Tibial artery (tissue), 4 donors: ENCODE results near the gene ADARB1.

ENCODE experiments used
- DNase-seq, 2 donors: peaks; one replicate each; pipeline ENCODE4 v3.0.0-alpha.2; 2019
- H3K27ac ChIP-seq, 2 donors: fragments of 200-600 bp; sonication (generic) in 1 of 2; 1 replicate in 1 of 2; 2 replicates in 1 of 2; pipeline ENCODE4 v1.5.1; 2018 to 2019; ENCODE audit warnings: mild to moderate bottlenecking in 1 of 2
- H3K27me3 ChIP-seq, 2 donors: fragments of 200-600 bp; sonication (generic) in 1 of 2; one replicate each; pipeline versions ENCODE4 v1.5.1 to v1.6.0; 2016 to 2019
- H3K36me3 ChIP-seq, 3 donors: fragments of 200-600 bp; sonication (generic) in 2 of 3; one replicate each; pipeline ENCODE4 v1.5.1; 2016 to 2019; ENCODE audit warnings: mild to moderate bottlenecking in 2 of 3
- H3K4me1 ChIP-seq, 4 donors: fragments of 200-600 bp; sonication (generic) in 2 of 4; 1 replicate in 3 of 4; 2 replicates in 1 of 4; pipeline ENCODE4 v1.5.1; 2016 to 2019
- H3K4me3 ChIP-seq, 2 donors: fragments of 200-600 bp; sonication (generic) in 1 of 2; 1 replicate in 1 of 2; 2 replicates in 1 of 2; pipeline ENCODE4 v1.5.1; 2018 to 2019; ENCODE audit warnings: mild to moderate bottlenecking in 2 of 2
- H3K9me3 ChIP-seq, 3 donors: fragments of 200-600 bp; sonication (generic) in 1 of 3; one replicate each; pipeline ENCODE4 v1.5.1; 2016 to 2019
- intact Hi-C: fragments of 100-400 bp; cut with DNase I; formaldehyde crosslinking; loops from one replicate; pipeline ENCODE4 v1.15.0; 2023; ENCODE audit warnings: low total_unique reads
- TF ChIP-seq, protein P1 (sequence below), 2 experiments: fragments of 200-600 bp in 1 of 2; fragments of 450-650 bp in 1 of 2; IDR thresholded peaks; one replicate each; pipeline ENCODE4 v1.5.1; 2017 to 2019; ENCODE audit warnings: antibody characterized with exemption in 2 of 2, mild to moderate bottlenecking in 1 of 2, moderate library complexity in 1 of 2

The ADARB1 gene

GRCh38 chr21:45048026-45048698 lies 26.2 kb upstream of the ADARB1 start:
- Histone ChIP-seq H3K27me3 (no peaks in the 10 kb centered on the region), H3K4me3 (no peak overlapping the region)
- intact Hi-C loops: no loop called here

GRCh38 chr21:45048968-45049367 lies 25.4 kb upstream of the ADARB1 start:
- peaks cover 5 to 83% (median 49%) of the 10 kb centered on the region in 4 donors for H3K4me1 ChIP-seq
- TF ChIP-seq, protein P1, sequence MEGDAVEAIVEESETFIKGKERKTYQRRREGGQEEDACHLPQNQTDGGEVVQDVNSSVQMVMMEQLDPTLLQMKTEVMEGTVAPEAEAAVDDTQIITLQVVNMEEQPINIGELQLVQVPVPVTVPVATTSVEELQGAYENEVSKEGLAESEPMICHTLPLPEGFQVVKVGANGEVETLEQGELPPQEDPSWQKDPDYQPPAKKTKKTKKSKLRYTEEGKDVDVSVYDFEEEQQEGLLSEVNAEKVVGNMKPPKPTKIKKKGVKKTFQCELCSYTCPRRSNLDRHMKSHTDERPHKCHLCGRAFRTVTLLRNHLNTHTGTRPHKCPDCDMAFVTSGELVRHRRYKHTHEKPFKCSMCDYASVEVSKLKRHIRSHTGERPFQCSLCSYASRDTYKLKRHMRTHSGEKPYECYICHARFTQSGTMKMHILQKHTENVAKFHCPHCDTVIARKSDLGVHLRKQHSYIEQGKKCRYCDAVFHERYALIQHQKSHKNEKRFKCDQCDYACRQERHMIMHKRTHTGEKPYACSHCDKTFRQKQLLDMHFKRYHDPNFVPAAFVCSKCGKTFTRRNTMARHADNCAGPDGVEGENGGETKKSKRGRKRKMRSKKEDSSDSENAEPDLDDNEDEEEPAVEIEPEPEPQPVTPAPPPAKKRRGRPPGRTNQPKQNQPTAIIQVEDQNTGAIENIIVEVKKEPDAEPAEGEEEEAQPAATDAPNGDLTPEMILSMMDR (IDR thresholded peaks at IDR 0.05): no peak
- no peaks in the 10 kb centered on the region for H3K36me3 ChIP-seq
- H3K9me3 ChIP-seq: peaks cover 0 to 17% (median 0%) of the 10 kb centered on the region in 3 donors
- H3K27me3 ChIP-seq: no peaks in the 10 kb centered on the region
- peak overlapping the region; percentile 92 to 98 for H3K27ac ChIP-seq
- DNase-seq: peak in 1 of 2 donors; percentile 63
- intact Hi-C loops: no loop called here
- H3K4me3 ChIP-seq: no peak overlapping the region

More at GRCh38 chr21:45048026-45048698, 26.2 kb upstream of the ADARB1 start:
- peak in 1 of 2 donors; percentile 69 for DNase-seq
- peaks cover 0 to 17% (median 0%) of the 10 kb centered on the region in 3 donors for H3K9me3 ChIP-seq
- TF ChIP-seq, protein P1 (IDR thresholded peaks at IDR 0.05): no peak
- peaks cover 5 to 75% (median 44%) of the 10 kb centered on the region in 4 donors for H3K4me1 ChIP-seq
- no peaks in the 10 kb centered on the region for H3K36me3 ChIP-seq
- H3K27ac ChIP-seq: peak overlapping the region; percentile 92 to 98

DNA sequence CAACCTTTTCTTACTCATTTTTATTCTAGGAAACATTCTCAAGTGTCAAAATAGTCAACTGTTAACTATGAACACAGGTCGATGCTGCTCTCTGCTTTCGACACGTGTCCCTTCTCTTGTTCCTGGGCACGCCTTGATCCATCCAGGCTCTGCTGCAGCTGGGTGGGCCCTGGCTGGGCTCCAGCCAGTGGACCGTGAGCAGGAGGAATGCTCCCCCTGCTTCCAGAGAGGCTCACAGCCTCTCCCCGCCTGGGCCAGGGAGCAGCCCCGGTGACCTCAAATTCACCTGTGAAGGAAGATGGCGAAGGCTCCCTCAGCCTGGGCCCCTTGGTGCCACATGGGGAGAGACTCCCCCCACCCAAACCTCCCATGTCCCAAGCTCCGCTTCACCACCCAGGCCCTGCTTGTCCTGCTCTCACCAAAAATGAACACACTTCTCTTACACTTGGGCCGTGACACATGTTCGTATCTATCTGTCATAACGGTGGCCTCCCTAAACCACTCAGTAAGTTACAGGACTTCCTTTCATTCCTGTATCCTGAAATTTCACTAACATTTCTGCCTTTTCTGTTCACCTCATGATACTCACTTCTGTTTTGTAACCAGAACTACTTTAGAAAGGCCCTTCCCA lies 24.6 kb upstream of the ADARB1 start:
- peaks cover 0 to 17% (median 0%) of the 10 kb centered on the region in 3 donors for H3K9me3 ChIP-seq
- H3K4me3 ChIP-seq: no peak overlapping the region
- TF ChIP-seq, protein P1 (IDR thresholded peaks at IDR 0.05): no peak
- H3K36me3 ChIP-seq: no peaks in the 10 kb centered on the region
- intact Hi-C loops: loop anchor here (5.0 kb wide), 1 partner anchor 98 kb away; no protein-coding TSS in a partner anchor
- peak in 1 of 2 donors; percentile 76 for DNase-seq
- H3K27ac ChIP-seq: peak overlapping the region; percentile 92 to 98
- peaks cover 5 to 91% (median 51%) of the 10 kb centered on the region in 4 donors for H3K4me1 ChIP-seq
- no peaks in the 10 kb centered on the region for H3K27me3 ChIP-seq

- H3K4me1 ChIP-seq: peaks cover 5 to 95% (median 56%) of the 10 kb centered on the region in 4 donors
- DNase-seq: peak; percentile 93 to 98
- no peaks in the 10 kb centered on the region for H3K36me3 ChIP-seq
- intact Hi-C loops: loop anchor here (5.0 kb wide), 1 partner anchor 98 kb away; no protein-coding TSS in a partner anchor
- TF ChIP-seq, protein P1 (IDR thresholded peaks at IDR 0.05): no peak
- H3K4me3 ChIP-seq: no peak overlapping the region
- H3K27ac ChIP-seq: peak overlapping the region; percentile 92 to 98
- H3K27me3 ChIP-seq: no peaks in the 10 kb centered on the region
- H3K9me3 ChIP-seq: peaks cover 0 to 17% (median 0%) of the 10 kb centered on the region in 3 donors
Observed at GRCh38 chr21:45050345-45050796, 24.0 kb upstream of the ADARB1 start.

- no peak overlapping the region for H3K4me3 ChIP-seq
- peaks cover 5 to 95% (median 58%) of the 10 kb centered on the region in 4 donors for H3K4me1 ChIP-seq
- no peaks in the 10 kb centered on the region for H3K27me3 ChIP-seq
- peak; percentile 77 to 92 for DNase-seq
- intact Hi-C loops: loop anchor here (5.0 kb wide), 1 partner anchor 99 kb away; no protein-coding TSS in a partner anchor
- H3K36me3 ChIP-seq: no peaks in the 10 kb centered on the region
- TF ChIP-seq, protein P1 (IDR thresholded peaks at IDR 0.05): no peak
- H3K9me3 ChIP-seq: peaks cover 0 to 14% (median 0%) of the 10 kb centered on the region in 3 donors
- H3K27ac ChIP-seq: peak overlapping the region; percentile 92 to 98
Observed at GRCh38 chr21:45050797-45051489, 23.4 kb upstream of the ADARB1 start.
